GM18499 (cell line): ENCODE results near the gene SRGAP2B.
"Not testable (repeated sequence)": the region's sequence is repeated elsewhere in the genome, so short reads cannot be mapped to it uniquely, and the experiment has no call there.

ENCODE experiments used
- ATAC-seq: cut with Tn5 transposase; IDR thresholded peaks from one replicate; pipeline ENCODE4 v1.9.1; 2021; ENCODE audit warnings: moderate number of reproducible peaks; ENCODE audit not compliant: insufficient read depth, unreplicated experiment

The SRGAP2B gene

GRCh38 chr1:145000743-145001326, 94.3 kb downstream of the SRGAP2B start:
- ATAC-seq: not testable (repeated sequence)

GRCh38 chr1:145000074-145000742, 94.9 kb downstream of the SRGAP2B start:
- not testable (repeated sequence) for ATAC-seq

GRCh38 chr1:144998981-144999273, 96.2 kb downstream of the SRGAP2B start:
- ATAC-seq: not testable (repeated sequence)

- not testable (repeated sequence) for ATAC-seq
Observed at GRCh38 chr1:144998134-144998980, 96.8 kb downstream of the SRGAP2B start.

GRCh38 chr1:144995833-144996410, 99.2 kb downstream of the SRGAP2B start:
- ATAC-seq: not testable (repeated sequence)

- not testable (repeated sequence) for ATAC-seq
Observed at GRCh38 chr1:144992915-144993314, 102.2 kb downstream of the SRGAP2B start.

- not testable (repeated sequence) for ATAC-seq
Observed at GRCh38 chr1:144990611-144991010, 104.5 kb downstream of the SRGAP2B start.

- ATAC-seq: not testable (repeated sequence)
Observed at GRCh38 chr1:144987131-144987530, 108.0 kb downstream of the SRGAP2B start.

- ATAC-seq: not testable (repeated sequence)
Observed at GRCh38 chr1:144986171-144986860, 108.8 kb downstream of the SRGAP2B start.

- not testable (repeated sequence) for ATAC-seq
Observed at GRCh38 chr1:144985550-144986170, 109.5 kb downstream of the SRGAP2B start.

- ATAC-seq: not testable (repeated sequence)
Observed at GRCh38 chr1:144982802-144983525, 112.2 kb downstream of the SRGAP2B start.

GRCh38 chr1:144981157-144981556, 114.0 kb downstream of the SRGAP2B start:
- ATAC-seq: not testable (repeated sequence)

- ATAC-seq: not testable (repeated sequence)
Observed at GRCh38 chr1:144979960-144980595, 115.0 kb downstream of the SRGAP2B start.

GRCh38 chr1:144977856-144978255, 117.3 kb downstream of the SRGAP2B start:
- not testable (repeated sequence) for ATAC-seq

- not testable (repeated sequence) for ATAC-seq
Observed at GRCh38 chr1:144971936-144972335, 123.2 kb downstream of the SRGAP2B start.

GRCh38 chr1:144966488-144966887, 128.6 kb downstream of the SRGAP2B start:
- not testable (repeated sequence) for ATAC-seq

- not testable (repeated sequence) for ATAC-seq
Observed at GRCh38 chr1:144964765-144965164, 130.4 kb downstream of the SRGAP2B start.

GRCh38 chr1:144964186-144964585, 130.9 kb downstream of the SRGAP2B start:
- not testable (repeated sequence) for ATAC-seq

GRCh38 chr1:144963571-144963970, 131.6 kb downstream of the SRGAP2B start:
- not testable (repeated sequence) for ATAC-seq
